Activated CD4-positive, alpha-beta T cell treated with anti-CD3 and anti-CD28 coated beads for 4 hours (primary cell): ENCODE results near the gene PRSS38.
A peak's percentile ranks its signal among the peaks of the same experiment; 100 is the strongest.

Source experiments
- DNase-seq, 2 donors: peaks; one replicate each; pipeline ENCODE4 v3.0.0-alpha.2; 2020

The PRSS38 gene

GRCh38 chr1:227779685-227780084, 35.8 kb upstream of the PRSS38 start:
- DNase-seq = no peak

- DNase-seq = no peak
Observed at GRCh38 chr1:227780101-227781044, 35.1 kb upstream of the PRSS38 start.

GRCh38 chr1:227781314-227781930, 34.1 kb upstream of the PRSS38 start:
- no peak for DNase-seq

GRCh38 chr1:227782226-227782625, 33.2 kb upstream of the PRSS38 start:
- DNase-seq = no peak

- DNase-seq = no peak
Observed at GRCh38 chr1:227785094-227785804, 30.2 kb upstream of the PRSS38 start.

GRCh38 chr1:227785805-227786671, 29.4 kb upstream of the PRSS38 start:
- no peak for DNase-seq

- DNase-seq = no peak
Observed at GRCh38 chr1:227786673-227787512, 28.6 kb upstream of the PRSS38 start.

- peak; percentile 95 to 96 for DNase-seq
Observed at GRCh38 chr1:227787513-227788270, 27.8 kb upstream of the PRSS38 start.

- DNase-seq = no peak
Observed at GRCh38 chr1:227788271-227789083, 27.0 kb upstream of the PRSS38 start.

- no peak for DNase-seq
Observed at GRCh38 chr1:227789084-227790033, 26.1 kb upstream of the PRSS38 start.

GRCh38 chr1:227790034-227790400, 25.5 kb upstream of the PRSS38 start:
- no peak for DNase-seq

GRCh38 chr1:227790868-227791267, 24.6 kb upstream of the PRSS38 start:
- no peak for DNase-seq

GRCh38 chr1:227791425-227792143, 23.9 kb upstream of the PRSS38 start:
- no peak for DNase-seq

GRCh38 chr1:227792216-227793078, 23.0 kb upstream of the PRSS38 start:
- DNase-seq = no peak

- no peak for DNase-seq
Observed at GRCh38 chr1:227793079-227793947, 22.2 kb upstream of the PRSS38 start.
